GM12891 (cell line): ENCODE results near the gene SLC44A3.

ENCODE experiments used
- PAX5 ChIP-seq: IDR thresholded peaks from 2 replicates; pipeline ENCODE4 v1.6.1; 2011; ENCODE audit warnings: low read length, moderate library complexity, mild to moderate bottlenecking; ENCODE audit not compliant: insufficient read depth, severe bottlenecking
- POLR2A ChIP-seq: IDR thresholded peaks from 2 replicates; pipeline ENCODE4 v1.6.1; 2011; ENCODE audit warnings: low read depth, low read length, control low read depth
- POLR2AphosphoS5 ChIP-seq: IDR thresholded peaks from 2 replicates; pipeline ENCODE4 v1.6.1; 2011; ENCODE audit warnings: low read depth, low read length, control low read depth
- POU2F2 ChIP-seq: IDR thresholded peaks from 2 replicates; pipeline ENCODE4 v1.6.1; 2011; ENCODE audit warnings: low read depth, mild to moderate bottlenecking, control low read depth, low read length, moderate library complexity
- SPI1 ChIP-seq: IDR thresholded peaks from 2 replicates; pipeline ENCODE4 v1.6.1; 2011; ENCODE audit warnings: low read depth, low read length, control low read depth
- TAF1 ChIP-seq: IDR thresholded peaks from 2 replicates; pipeline ENCODE4 v1.6.1; 2011; ENCODE audit warnings: low read depth, low read length, control low read depth

GRCh38 chr1:94920061-94920460, 99.9 kb downstream of the SLC44A3 start:
- no peak for TF ChIP-seq POLR2A
- no peak for TF ChIP-seq POLR2AphosphoS5
- TF ChIP-seq POU2F2: no peak
- no peak for TF ChIP-seq SPI1
- TF ChIP-seq TAF1: no peak
- TF ChIP-seq PAX5: no peak
